ENCODE data around the gene ARSG. TPM values are rescaled to one million over a fixed set of nuclear protein-coding genes. Genes with fewer than 3 reads are reported as not detected.
A peak's percentile ranks its signal among the peaks of the same experiment; 100 is the strongest.

ARSG gene
- total RNA-seq, 1 experiment from 2014 or later = 9.3 TPM

DNA sequence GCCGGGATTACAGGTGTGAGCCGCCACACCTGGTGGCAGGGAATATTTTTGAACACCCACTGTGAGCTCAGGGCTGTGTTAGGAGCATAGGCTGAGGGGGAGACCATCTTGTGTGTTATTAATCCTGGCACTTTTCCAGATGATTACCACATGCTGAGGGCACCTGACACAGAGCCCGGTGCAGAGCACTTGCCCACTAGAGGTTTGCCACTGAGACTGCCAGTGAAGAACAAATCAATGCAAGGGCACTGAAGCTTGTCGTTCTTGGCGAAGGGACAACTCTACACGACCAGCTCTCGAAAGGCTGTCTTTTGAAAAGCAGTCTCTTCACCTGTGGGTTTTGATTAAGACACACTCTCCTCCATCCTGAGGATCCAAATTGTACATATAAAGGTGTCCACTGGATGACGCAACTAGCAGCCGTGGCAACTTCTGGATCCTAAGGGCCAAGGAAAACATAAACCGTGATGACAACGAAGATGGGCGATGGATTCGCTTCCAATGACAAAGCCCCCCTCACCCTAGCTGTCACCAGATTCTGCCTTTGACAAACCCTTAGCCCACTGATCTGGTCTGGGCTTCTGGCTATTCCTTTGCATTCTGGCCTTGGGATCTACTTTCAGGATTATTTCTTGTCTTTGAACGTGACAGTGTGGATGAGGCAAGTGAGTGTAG is 137.3 kb downstream of the ARSG start:
- DNase-seq (ENCODE audit: low read depth) = no peak

DNA sequence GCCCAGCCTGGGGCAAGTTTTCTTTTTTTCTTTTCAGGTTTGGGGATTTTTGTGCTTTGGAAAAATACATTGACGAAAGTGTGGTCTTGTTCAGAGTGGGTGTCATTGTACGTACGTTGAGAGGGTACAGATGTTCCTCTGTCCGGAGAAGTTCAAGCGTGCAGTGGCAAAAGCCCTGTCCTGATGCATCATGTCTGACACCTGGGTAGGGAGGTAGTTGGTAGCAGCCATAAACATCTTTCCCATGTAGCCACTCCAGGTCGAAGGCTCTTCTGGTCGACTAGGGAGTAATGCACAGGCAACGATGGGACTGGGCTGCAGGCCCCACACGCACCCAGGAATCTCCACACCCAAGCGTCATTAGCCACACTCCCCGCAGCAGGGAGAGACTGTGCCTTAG is 138.6 kb downstream of the ARSG start:
- no peak for DNase-seq (ENCODE audit: low read depth)

DNA sequence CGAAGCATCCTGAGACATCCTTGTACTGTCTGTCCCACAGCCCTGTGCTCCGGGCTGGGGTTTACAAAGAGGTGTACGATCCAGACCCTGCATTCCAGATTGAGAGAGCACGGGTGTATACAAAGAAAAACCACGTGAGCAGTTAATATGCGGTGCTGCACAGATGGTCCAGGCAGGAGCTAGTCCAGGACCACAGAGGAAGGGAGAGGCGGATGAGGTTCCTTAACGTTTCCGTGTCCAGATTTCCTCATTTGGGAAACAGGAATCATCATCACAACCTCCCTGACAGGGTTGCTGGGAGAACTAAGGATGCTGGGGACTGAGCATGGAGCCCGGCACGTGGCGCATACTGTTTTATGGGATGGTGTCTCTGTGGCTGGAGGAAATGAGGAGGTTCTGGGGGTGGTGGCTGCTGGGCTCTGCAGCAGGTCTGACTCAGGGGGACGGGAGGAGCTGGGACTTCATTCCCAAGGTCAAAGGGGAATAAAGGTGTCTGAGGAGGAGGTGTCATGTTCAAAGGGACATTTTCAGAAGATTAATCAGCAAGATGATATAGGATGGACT is 139.8 kb downstream of the ARSG start:
- no peak for DNase-seq (ENCODE audit: low read depth)

DNA sequence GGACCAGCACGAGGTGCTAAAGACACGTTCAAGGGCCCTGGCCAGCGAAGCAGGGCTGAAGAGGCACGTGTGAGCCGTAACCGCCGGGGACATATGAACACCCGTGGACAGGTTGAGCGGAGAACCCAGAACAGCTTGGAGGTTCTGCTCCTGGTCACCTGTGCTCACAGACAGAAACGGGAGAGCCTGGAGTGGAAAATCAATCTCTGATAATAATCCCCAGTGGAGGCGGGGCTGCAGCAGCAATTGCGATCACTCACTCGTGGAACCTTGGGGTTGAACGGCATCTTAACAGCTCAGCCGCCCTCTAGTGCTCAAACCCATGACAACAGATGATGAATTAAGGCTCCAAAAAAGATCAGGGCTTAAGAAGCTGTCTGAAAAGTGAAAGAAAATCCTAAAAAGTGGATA is 140.4 kb downstream of the ARSG start:
- DNase-seq (ENCODE audit: low read depth) = peak; percentile 32

DNA sequence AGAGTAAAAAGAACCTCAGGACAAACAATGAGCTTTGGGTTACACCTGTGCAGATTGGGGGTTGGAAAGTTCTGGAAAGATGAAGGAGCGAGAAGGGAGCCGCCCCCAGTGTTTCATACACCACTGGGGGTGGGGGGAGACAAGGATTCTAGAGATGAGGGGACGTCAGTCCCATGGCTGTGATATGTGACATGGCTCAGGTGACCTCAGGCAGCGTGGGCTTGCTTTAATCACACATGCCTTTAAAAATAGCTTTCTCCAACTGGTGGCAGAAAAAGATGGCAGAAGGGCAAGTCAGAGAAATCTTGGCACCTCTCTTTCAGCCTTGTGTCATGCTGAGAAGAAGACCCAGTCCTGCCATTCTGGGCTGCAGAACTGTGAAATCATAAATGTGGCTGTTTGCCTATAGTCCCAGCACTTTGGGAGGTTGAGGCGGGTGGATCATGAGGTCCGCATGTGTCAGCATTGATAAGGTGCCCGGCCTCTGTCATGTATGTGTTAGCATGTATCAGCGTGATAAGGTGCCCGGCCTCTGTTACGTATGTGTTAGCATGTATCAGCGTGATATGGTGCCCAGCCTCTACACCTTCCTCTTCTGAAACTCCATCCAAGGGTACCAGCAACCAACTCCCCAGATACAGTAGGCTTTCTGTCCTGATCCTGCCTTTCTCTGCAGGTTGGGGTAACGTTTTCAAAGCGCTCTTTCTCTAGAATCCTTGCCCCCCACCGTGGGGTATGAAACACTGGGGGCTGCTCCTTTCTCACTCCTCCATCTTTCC is 141.0 kb downstream of the ARSG start:
- no peak for DNase-seq (ENCODE audit: low read depth)

DNA sequence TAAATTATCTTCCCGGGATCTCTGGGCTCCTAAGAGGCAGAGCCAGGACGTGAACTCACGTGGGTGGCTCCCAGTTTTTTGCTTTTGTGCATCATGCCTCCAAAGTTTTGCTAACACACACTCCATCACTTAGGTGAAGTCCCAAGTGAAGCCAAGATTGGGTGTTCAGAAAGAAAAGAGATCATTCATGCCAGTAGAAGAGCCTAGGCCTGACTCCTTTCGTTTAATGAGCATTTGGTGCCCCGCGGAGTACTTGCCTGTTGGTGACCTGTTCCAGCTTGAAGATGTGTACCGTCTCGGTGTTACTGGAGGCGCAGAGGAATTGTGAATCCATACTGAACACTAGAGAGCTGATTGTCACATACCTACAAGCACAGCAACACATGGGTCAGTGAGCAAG is 141.9 kb downstream of the ARSG start:
- DNase-seq (ENCODE audit: low read depth) = no peak

DNA sequence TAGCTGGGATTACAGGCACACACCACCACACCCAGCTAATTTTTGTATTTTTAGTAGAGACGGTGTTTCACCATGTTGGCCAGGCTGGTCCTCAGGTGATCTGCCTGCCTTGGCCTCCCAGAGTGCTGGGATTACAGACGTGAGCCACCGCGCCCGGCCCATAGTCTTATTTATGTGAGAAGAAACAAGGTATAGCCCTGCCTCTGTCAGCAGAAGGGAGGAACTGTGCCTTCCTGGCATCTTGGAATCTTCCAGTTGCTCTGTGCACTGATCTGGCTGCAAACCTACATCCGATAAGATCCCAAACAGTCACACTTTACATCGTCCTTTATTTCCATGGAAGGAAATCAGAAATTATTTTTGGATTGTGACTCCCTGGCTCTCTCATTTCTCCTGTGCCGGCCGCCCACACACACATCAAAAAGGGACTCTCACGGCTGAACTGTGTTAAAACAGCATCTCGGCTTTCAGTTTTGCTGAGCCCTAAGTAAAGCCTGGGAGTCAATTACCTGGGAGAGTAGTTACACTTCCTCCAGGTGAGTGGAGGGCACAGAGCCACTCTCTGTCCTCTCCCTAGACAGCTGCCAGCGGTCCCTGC is 142.7 kb downstream of the ARSG start:
- no peak for DNase-seq (ENCODE audit: low read depth)

DNA sequence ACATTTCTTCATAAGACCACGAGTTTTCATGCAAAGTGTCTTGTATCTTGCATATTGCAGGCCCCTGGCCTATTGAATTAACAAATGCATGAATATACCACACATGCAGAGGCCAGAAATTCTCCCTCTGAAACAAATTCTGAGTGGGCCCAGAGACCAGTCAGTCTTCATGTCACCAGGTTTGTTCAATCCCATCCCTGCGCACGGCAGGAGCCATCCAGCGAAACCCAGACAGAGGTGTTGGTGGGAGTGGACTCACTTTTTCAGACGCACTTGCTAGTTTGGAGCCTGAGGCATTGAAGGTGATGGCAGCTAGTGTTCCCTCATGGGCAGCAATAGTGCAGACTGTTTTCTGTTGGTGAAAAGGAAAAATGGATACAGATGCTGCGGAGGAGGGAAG is 144.1 kb downstream of the ARSG start:
- DNase-seq (ENCODE audit: low read depth) = no peak

DNA sequence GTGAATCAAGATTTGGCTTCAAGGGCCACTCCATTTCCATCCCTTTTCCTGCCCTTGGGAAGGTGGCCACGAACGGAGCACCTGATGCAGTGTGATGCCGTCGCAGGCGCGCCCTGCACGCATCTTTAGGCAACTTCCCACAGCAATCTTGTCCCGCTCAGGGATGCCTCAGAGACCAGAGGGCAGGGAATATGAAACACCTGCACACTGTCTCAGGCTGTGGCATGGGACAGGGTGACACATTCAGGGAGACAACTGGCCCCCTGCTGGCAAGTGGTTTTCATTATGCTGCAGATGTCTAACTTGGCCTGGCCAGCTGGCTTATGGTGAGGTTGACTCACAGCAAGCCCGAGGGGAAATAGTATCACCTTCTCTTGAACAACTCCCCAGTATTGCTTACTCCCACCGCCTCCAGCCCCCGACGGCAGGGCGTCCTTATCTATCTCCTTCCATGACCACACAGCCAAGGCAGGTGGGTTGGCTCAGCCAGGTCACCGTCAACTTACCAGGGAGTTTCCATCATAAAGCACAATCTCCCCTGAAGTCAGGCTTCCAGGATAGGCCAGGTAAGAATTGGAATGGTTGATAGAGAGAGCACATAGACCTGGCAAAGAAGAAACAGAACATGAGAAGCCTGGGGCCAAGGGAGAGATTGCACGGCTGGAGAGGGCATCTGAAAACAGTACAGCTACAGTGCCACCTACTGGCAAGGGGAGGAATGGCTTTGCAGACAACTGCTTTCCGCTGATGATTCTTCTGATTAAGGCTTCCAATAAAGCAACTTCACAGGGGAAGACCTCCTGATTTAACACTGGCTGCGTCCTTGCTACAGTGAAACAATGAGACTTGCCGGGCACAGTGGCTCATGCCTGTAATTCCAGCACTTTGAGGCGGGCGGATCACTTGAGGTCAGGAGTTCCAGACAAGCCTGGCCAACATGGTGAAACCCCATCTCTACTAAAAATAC is 144.9 kb downstream of the ARSG start:
- DNase-seq (ENCODE audit: low read depth) = peak; percentile 84

DNA sequence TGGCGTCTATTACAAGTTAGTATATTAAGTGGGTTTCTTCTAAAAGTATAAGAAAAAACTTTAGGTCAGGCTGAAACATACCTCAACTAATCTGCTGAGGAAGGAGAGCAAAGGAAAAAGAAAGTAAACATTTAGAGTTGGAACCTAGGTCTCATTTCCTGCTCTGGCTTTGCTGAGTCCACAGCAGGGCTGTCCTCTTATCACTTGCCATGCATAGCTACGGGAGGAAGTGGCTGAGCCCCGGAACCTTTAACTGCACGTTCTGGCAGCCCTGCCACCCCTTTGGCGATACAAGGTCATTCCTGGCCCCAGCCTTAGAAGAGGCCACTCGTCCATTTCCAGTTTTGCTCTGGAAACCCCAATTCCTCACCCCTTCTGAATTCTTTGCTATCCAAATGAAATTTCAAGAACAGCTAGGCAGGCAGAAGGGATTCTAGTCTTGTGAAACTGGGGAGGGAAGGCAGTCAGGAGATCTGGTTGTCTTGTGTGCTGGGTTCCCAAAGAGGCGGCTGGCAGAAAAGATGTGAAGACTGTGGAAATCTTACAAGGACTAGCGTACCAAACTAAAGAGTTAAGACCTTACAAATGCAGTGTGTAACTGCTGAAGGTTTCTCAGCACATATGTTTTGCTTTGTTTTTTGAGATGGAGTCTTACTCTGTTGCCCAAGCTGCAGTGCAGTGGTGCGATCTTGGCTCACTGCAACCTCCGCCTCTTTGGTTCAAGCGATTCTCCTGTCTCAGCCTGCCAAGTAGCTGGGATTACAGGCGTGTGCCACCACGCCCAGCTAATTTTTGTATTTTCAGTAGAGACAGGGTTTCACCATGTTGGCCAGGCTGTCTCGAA is 146.9 kb downstream of the ARSG start:
- peak; percentile 56 for DNase-seq (ENCODE audit: low read depth)

DNA sequence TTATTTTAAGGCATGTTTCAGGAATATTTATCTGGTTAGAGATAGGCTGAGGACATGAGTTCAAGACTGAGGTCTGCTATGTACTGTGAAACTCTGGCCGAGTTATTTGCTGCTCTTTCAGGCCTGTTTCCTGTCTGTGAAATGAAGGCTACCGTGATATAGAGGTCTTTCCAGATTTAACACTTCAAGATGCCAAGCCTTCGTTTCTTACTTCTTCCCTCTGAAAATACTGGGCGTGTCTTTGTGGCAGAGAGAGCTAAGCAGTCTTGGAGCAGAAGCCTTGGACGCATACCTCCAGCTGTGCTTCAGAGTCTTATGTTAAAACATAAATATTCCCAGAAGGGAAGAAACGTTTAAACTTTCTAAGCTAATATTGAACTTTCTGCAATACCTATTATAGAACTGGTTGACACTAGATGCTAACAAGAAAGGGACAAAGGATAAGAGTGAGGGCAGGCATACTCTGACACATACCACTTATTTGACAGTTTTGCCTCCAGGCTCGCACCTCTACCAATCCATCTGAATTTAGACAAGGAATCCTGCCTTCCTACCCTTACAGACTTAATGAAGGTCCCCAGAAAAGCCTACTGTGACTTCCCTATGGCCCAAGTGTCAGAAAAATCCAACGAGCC is 148.5 kb downstream of the ARSG start:
- no peak for DNase-seq (ENCODE audit: low read depth)

DNA sequence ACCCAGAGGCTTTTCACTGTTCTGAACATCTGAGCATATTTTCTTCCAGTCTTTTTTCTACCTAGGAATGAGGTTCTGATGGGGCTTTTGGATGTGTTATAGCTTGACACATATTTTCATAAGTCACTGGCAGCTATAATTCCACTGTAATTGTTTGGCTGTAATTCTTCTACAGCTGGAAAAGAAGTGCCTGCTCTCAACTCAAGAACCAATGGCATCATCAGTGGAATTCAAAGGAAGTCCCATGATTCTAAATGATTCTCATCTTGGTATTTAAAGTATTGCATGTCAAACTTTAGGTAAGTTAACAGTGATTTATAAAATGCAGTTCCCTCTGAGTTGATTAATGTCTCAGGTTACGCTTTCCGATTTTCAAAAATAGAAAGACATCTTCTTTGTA is 149.2 kb downstream of the ARSG start:
- DNase-seq (ENCODE audit: low read depth) = no peak

DNA sequence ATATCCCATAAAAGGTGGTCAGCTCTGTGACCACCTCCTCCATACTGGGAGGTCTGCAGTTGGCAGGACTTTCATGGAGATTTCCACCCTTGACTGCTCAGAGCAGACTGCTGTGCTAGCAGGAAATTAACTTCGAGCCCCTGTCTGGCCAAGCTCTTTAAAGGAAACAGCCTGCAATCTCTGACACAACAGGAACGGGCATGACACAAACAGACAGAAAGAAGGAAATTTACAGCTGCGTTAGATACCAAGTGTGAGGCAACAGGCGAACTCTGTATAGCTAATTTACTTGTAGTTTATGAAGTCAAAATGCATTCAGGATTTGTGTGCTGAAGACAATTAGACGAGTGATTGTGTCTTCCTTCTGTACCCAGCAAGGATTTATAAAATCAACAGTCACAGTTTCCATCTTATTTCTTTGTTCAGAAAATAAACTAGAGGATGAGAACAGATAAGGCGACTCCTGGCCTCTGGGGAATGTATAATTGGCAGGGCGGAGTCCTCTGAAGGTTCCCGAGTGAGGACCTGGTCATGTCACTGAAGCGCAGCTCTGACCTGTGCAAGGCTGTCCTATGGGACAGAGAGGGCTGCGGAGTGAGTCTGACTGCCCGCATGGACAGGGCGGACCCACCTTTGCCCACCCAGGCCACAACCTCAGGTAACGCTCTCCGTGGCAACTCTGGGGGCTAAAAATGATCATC is 149.9 kb downstream of the ARSG start:
- DNase-seq (ENCODE audit: low read depth) = no peak

DNA sequence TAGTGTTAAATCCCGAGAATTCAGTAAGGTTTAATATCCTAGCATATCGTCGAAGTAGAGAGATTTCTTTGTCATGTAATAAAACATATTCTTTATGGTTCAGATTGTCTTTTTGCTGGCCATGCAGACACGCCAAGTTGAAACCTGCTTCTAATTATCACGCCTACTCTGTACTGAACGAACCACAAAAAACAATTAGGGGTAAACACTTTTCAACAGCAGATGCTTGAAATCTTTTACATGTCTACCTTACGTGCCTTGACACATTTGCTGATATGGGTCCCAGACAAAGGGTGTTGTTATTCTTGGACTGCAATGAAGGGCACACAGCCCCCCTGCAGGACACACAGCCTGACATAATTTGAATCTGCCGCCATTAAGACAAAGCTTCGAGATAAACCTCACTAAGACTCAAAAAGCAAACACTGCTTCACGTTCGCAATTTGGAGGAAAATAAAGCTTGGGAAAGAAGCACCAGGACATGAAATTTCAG is 152.7 kb downstream of the ARSG start:
- DNase-seq (ENCODE audit: low read depth) = no peak

DNA sequence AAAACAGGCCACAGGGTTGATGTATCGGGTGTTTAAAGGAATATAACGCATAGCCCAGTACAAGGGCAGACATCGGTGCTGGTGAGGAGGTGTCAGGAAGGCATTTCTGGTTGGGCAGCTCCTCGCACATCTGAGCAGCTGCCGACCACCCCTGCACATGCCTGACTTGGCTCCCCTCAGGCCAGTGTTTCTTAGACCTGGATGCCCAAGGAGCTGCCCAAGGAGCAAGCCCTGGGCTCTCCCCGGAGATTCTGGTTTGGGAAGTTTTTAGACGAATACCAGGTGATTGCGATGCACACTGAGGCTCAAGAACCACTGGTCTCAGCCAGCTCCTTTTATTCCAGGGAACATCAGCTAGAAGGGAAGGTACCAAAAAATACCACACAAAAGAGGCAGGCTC is 154.4 kb downstream of the ARSG start:
- DNase-seq (ENCODE audit: low read depth) = no peak

DNA sequence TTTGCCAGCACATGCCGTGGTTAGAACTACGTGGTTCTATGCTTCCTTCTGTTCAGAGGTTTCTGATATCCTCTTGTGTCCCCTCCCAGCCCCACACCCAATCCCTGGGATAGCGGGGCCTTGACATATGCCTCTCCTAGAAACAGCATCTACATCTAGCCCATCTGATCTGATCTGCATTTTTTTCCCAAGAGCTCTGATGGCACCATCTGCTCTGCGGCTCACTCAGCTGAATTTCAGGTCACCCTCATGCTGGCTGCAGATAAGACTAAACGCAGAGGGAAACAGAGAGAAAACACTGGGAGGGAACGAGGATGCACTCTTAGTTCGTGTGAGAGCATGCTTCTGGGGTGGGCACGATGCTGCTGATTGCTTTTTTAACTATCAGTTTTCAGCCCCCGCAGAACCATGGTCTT is 155.3 kb downstream of the ARSG start:
- no peak for DNase-seq (ENCODE audit: low read depth)

DNA sequence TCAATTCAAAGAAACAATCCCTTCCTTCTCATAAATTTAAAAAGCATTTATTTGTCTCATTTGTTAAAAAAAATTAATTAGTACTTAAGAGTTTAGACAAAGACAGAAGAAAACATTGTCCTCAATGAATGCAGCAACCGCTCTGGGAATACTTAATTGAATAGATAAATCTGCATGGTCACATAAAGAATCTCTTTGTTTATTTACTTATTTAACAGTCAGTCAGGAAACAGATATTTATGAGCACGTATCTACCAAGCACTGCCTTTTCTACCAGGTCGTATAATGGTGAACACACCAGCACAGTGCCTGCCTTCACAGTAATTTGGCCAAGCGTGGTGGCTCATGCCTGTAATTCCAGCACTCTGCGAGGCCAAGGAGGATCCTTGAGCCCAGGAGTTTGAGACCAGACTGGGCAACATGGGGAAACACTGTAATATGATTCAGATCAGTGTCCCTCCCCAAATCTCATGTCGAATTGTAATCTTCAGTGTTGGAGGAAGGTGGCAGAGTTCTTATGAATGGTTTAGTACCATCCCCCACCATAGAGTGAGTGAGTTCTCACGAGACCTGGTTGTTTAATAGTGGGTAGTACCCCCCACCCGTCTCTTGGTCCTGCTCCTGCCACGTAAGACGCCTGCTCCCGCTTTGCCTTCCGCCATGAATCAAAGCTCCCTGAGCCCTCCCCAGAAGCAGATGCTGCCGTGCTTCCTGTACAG is 157.9 kb downstream of the ARSG start:
- no peak for DNase-seq (ENCODE audit: low read depth)

DNA sequence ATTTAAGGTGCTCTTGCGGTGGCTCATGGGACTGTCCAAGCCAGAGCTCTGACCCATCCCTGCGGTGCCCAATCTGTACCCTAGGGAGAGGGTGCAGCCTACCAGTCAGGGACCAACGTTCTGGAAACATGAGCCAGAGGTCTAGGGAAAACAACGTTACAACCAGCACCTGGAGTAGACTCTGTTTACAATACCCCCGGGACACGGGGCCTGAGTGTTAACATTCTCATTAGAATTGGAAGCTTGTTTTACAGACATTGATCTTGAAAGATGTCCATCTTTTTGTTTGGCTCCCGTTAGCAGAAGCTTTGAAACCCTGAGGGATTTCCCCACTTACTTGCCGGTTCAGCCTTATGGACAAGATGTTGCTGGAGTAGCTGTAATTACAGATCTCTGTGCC is 159.1 kb downstream of the ARSG start:
- no peak for DNase-seq (ENCODE audit: low read depth)

DNA sequence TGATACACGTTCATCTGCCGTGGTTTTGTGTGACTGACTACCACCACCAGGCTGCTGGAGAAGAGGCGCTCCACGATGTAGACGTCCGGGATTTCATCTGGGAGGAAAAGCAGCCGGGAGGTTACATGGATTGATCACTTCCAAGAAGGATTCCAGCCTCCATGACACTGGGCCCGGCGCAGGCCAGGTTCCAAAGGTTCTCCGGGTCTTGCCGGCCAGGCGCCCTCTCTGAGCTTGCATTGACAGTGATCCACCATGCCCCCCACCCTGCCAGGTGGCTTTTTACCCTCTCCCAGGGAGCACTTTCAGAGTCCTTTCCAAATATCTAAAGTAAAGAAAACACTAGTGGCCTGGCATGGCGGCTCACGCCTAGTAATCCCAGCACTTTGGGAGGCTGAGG is 159.5 kb downstream of the ARSG start:
- DNase-seq (ENCODE audit: low read depth) = no peak

All from Daoy (cell line).